Stimulated activated CD4-positive, alpha-beta T cell treated with anti-CD3 and anti-CD28 coated beads, TNF-alpha, amount 100 ng/mL, for 4 hours (primary cell): Measurements from ENCODE around the gene SIAH1.
A peak's percentile ranks its signal among the peaks of the same experiment; 100 is the strongest.
"Not testable (repeated sequence)": the region's sequence is repeated elsewhere in the genome, so short reads cannot be mapped to it uniquely, and the experiment has no call there.

Experiments
- DNase-seq, 3 experiments: peaks; one replicate each; pipeline ENCODE4 v3.0.0-alpha.2; 2020; ENCODE audit warnings: low read depth in 3 of 3

SIAH1 gene

GRCh38 chr16:48366165-48367093 lies 18.8 kb downstream of the SIAH1 start:
- DNase-seq, result peak in 1 of 3 experiments; percentile 26

GRCh38 chr16:48365601-48366164 lies 19.5 kb downstream of the SIAH1 start:
- DNase-seq, result peak; percentile 54 to 64 (median 62)

- DNase-seq, result no peak
These were observed 20.1 kb downstream of the SIAH1 start for GRCh38 chr16:48365025-48365600.

GRCh38 chr16:48361540-48362144 lies 23.6 kb downstream of the SIAH1 start:
- no peak for DNase-seq

GRCh38 chr16:48361012-48361411 lies 24.2 kb downstream of the SIAH1 start:
- DNase-seq, result no peak

GRCh38 chr16:48359983-48360382 lies 25.2 kb downstream of the SIAH1 start:
- no peak for DNase-seq

GRCh38 chr16:48358419-48358818 lies 26.8 kb downstream of the SIAH1 start:
- no peak for DNase-seq

- no peak for DNase-seq
These were observed 28.4 kb downstream of the SIAH1 start for GRCh38 chr16:48356633-48357376.

GRCh38 chr16:48354877-48355855 lies 30.0 kb downstream of the SIAH1 start:
- DNase-seq, result no peak

GRCh38 chr16:48354385-48354784 lies 30.8 kb downstream of the SIAH1 start:
- DNase-seq, result not testable (repeated sequence)

GRCh38 chr16:48353565-48354163 lies 31.5 kb downstream of the SIAH1 start:
- DNase-seq, result peak in 2 of 3 experiments; percentile 38 to 46

GRCh38 chr16:48352648-48353390 lies 32.4 kb downstream of the SIAH1 start:
- DNase-seq, result no peak

- DNase-seq, result no peak
These were observed 34.5 kb downstream of the SIAH1 start for GRCh38 chr16:48350736-48351135.

GRCh38 chr16:48347980-48348379 lies 37.2 kb downstream of the SIAH1 start:
- DNase-seq, result no peak

GRCh38 chr16:48347191-48347865 lies 37.9 kb downstream of the SIAH1 start:
- no peak for DNase-seq

- no peak for DNase-seq
These were observed 42.6 kb downstream of the SIAH1 start for GRCh38 chr16:48342591-48342990.

- no peak for DNase-seq
These were observed 45.2 kb downstream of the SIAH1 start for GRCh38 chr16:48340054-48340453.

GRCh38 chr16:48335961-48336360 lies 49.3 kb downstream of the SIAH1 start:
- DNase-seq, result no peak

- DNase-seq, result no peak
These were observed 50.9 kb downstream of the SIAH1 start for GRCh38 chr16:48334325-48334724.
